H9 (cell line): ENCODE data around the gene AP3S2. TPM values are rescaled to one million over a fixed set of nuclear protein-coding genes. Genes with fewer than 3 reads are reported as not detected.

Experiments
- DNase-seq: peaks from one replicate; pipeline ENCODE4 v3.0.0-alpha.2; 2017
- H2AFZ ChIP-seq: one replicate; pipeline ENCODE4 v1.6.1; 2013; ENCODE audit warnings: mild to moderate bottlenecking, low read length, control low read depth, moderate library complexity
- H2AK5ac ChIP-seq: 2 replicates; pipeline ENCODE4 v1.6.1; 2013; ENCODE audit warnings: low read length, control low read depth, mixed read lengths; ENCODE audit not compliant: insufficient read length
- H2BK120ac ChIP-seq: one replicate; pipeline ENCODE4 v1.6.1; 2013; ENCODE audit warnings: low read depth, mild to moderate bottlenecking, low read length, control low read depth, inconsistent platforms; ENCODE audit not compliant: poor library complexity, severe bottlenecking
- H2BK12ac ChIP-seq: 2 replicates; pipeline ENCODE4 v1.6.1; 2013; ENCODE audit warnings: low read length, control low read depth, mixed read lengths, low read depth; ENCODE audit not compliant: insufficient read length
- H2BK15ac ChIP-seq: 2 replicates; pipeline ENCODE4 v1.6.1; 2013; ENCODE audit warnings: low read depth, low read length, control low read depth
- H2BK20ac ChIP-seq: one replicate; pipeline ENCODE4 v1.6.1; 2013; ENCODE audit warnings: low read depth, mild to moderate bottlenecking, low read length, control low read depth, inconsistent platforms; ENCODE audit not compliant: poor library complexity, severe bottlenecking
- H2BK5ac ChIP-seq: 2 replicates; pipeline ENCODE4 v1.6.1; 2013; ENCODE audit warnings: low read length, control low read depth, mixed read lengths; ENCODE audit not compliant: insufficient read length
- H3K14ac ChIP-seq: 2 replicates; pipeline ENCODE4 v1.6.1; 2013; ENCODE audit warnings: low read length, control low read depth; ENCODE audit not compliant: insufficient read depth
- H3K18ac ChIP-seq: 2 replicates; pipeline ENCODE4 v1.6.1; 2013; ENCODE audit warnings: low read depth, mild to moderate bottlenecking, mixed read lengths, low read length, control low read depth; ENCODE audit not compliant: insufficient read length
- H3K23ac ChIP-seq: 2 replicates; pipeline ENCODE4 v1.6.1; 2013; ENCODE audit warnings: low read length, control low read depth, mixed read lengths, low read depth; ENCODE audit not compliant: insufficient read length
- H3K23me2 ChIP-seq: 2 replicates; pipeline ENCODE4 v1.6.1; 2013; ENCODE audit warnings: low read depth, mild to moderate bottlenecking, mixed read lengths, low read length, control low read depth; ENCODE audit not compliant: insufficient read length, poor library complexity, severe bottlenecking
- H3K27ac ChIP-seq: 2 replicates; pipeline ENCODE4 v1.5.1; 2013; ENCODE audit warnings: low read length, control low read depth, mixed read lengths, low read depth; ENCODE audit not compliant: insufficient read length
- H3K27me3 ChIP-seq: 2 replicates; pipeline ENCODE4 v1.6.1; 2013; ENCODE audit warnings: low read length, control low read depth, inconsistent platforms; ENCODE audit not compliant: insufficient read depth
- H3K4ac ChIP-seq: 2 replicates; pipeline ENCODE4 v1.6.1; 2013; ENCODE audit warnings: low read depth, mild to moderate bottlenecking, control low read depth, inconsistent platforms, low read length, moderate library complexity
- H3K4me1 ChIP-seq: 2 replicates; pipeline ENCODE4 v1.6.1; 2013; ENCODE audit warnings: low read length, control low read depth, inconsistent platforms; ENCODE audit not compliant: insufficient read depth
- H3K4me2 ChIP-seq: 2 replicates; pipeline ENCODE4 v1.6.1; 2013; ENCODE audit warnings: low read length, control low read depth, mixed read lengths; ENCODE audit not compliant: insufficient read length, insufficient read depth
- H3K56ac ChIP-seq: 2 replicates; pipeline ENCODE4 v1.6.1; 2013; ENCODE audit warnings: low read depth, mild to moderate bottlenecking, mixed read lengths, low read length, control low read depth; ENCODE audit not compliant: insufficient read length
- H3K79me1 ChIP-seq: 2 replicates; pipeline ENCODE4 v1.6.1; 2013; ENCODE audit warnings: low read depth, mild to moderate bottlenecking, moderate library complexity, low read length, control low read depth, inconsistent platforms; ENCODE audit not compliant: insufficient read depth, poor library complexity, severe bottlenecking
- H3K79me2 ChIP-seq: 2 replicates; pipeline ENCODE4 v1.6.1; 2013; ENCODE audit warnings: low read length, control low read depth, inconsistent platforms; ENCODE audit not compliant: insufficient read depth
- H3K9ac ChIP-seq: 2 replicates; pipeline ENCODE4 v1.6.1; 2013; ENCODE audit warnings: low read length, control low read depth, mixed read lengths; ENCODE audit not compliant: insufficient read length; ENCODE audit errors: extremely low read depth
- H3K9me3 ChIP-seq: one replicate; pipeline ENCODE4 v1.6.1; 2013; ENCODE audit warnings: low read depth, low read length, inconsistent platforms; ENCODE audit not compliant: control insufficient read depth
- H3T11ph ChIP-seq: one replicate; pipeline ENCODE4 v1.6.1; 2013; ENCODE audit warnings: mild to moderate bottlenecking, low read length, control low read depth, inconsistent platforms
- H4K20me1 ChIP-seq: one replicate; pipeline ENCODE4 v1.6.1; 2013; ENCODE audit not compliant: control insufficient read depth, insufficient read length, insufficient read depth
- H4K5ac ChIP-seq: 2 replicates; pipeline ENCODE4 v1.6.1; 2013; ENCODE audit warnings: low read depth, mild to moderate bottlenecking, mixed read lengths, low read length, control low read depth; ENCODE audit not compliant: insufficient read length
- H4K8ac ChIP-seq: replicated peaks from 2 replicates; pipeline ENCODE4 v1.6.1; 2013; ENCODE audit warnings: low read length, control low read depth, mixed read lengths, low read depth; ENCODE audit not compliant: insufficient read length
- H4K91ac ChIP-seq: 2 replicates; pipeline ENCODE4 v1.6.1; 2013; ENCODE audit warnings: low read depth, mild to moderate bottlenecking, moderate library complexity, mixed read lengths, low read length, control low read depth; ENCODE audit not compliant: insufficient read length
- H3K27ac Mint-ChIP-seq, 3 experiments: 2 replicates in 2 of 3; 3 replicates in 1 of 3; pipeline ENCODE4 v1.8.0; 2020 to 2021; ENCODE audit warnings: mixed read lengths in 3 of 3, mild to moderate bottlenecking in 1 of 3, moderate library complexity in 1 of 3
- H3K27me3 Mint-ChIP-seq: 2 replicates; pipeline ENCODE4 v1.8.0; 2021; ENCODE audit warnings: low read depth, mild to moderate bottlenecking, moderate library complexity, mixed read lengths
- H3K36me3 Mint-ChIP-seq, 3 experiments: 2 replicates in 2 of 3; 3 replicates in 1 of 3; pipeline ENCODE4 v1.8.0; 2020 to 2021; ENCODE audit warnings: low read depth in 3 of 3, mixed read lengths in 3 of 3; ENCODE audit not compliant: insufficient read depth in 1 of 3
- H3K4me1 Mint-ChIP-seq, 2 experiments: 2 replicates each; pipeline ENCODE4 v1.8.0; 2020; ENCODE audit warnings: mixed read lengths in 2 of 2
- H3K4me3 Mint-ChIP-seq, 2 experiments: 2 replicates in 1 of 2; 3 replicates in 1 of 2; pipeline ENCODE4 v1.8.0; 2020 to 2021; ENCODE audit warnings: mild to moderate bottlenecking in 2 of 2, mixed read lengths in 2 of 2, moderate library complexity in 1 of 2
- H3K9me3 Mint-ChIP-seq, 2 experiments: 2 replicates in 1 of 2; 3 replicates in 1 of 2; pipeline ENCODE4 v1.8.0; 2020; ENCODE audit warnings: mild to moderate bottlenecking in 2 of 2, mixed read lengths in 2 of 2, moderate library complexity in 1 of 2
- whole genome bisulfite sequencing: extraction: QIAGEN DNeasy Blood & Tissue Kit; methylation state at CpG from one replicate; pipeline ENCODE4 v1.1.7; 2013; ENCODE audit warnings: missing lambda C conversion rate, low lambda C conversion rate, mixed read lengths; ENCODE audit not compliant: insufficient read length; ENCODE audit errors: extremely low coverage; 5-methylcytosine and 5-hydroxymethylcytosine counted together
- total RNA-seq: library from RNA; stranded (reverse); gene quantifications from 2 replicates; pipeline ENCODE4 v1.2.1, GENCODE V29; 2021
- TF ChIP-seq, protein P1 (sequence below): fragments of 200-600 bp; sonication (generic); conservative IDR thresholded peaks from 3 replicates; pipeline ENCODE4 v1.8.0; 2021; ENCODE audit warnings: antibody characterized with exemption, mild to moderate bottlenecking

Gene AP3S2
- total RNA-seq, 1 experiment from 2014 or later: 33.9 TPM

- H3K4me1 ChIP-seq: no peaks in the 10 kb centered on the region
Measured at GRCh38 chr15:89822026-89822425, 71.8 kb downstream of the AP3S2 start.

More at GRCh38 chr15:89822026-89822425, 71.8 kb downstream of the AP3S2 start:
- Histone ChIP-seq H4K91ac (no peak overlapping the region), H3T11ph (no peak overlapping the region), H4K8ac (no peak overlapping the region), H3K56ac (no peak overlapping the region), H3K18ac (no peak overlapping the region), H3K23ac (no peak overlapping the region), H2BK5ac (no peak overlapping the region), H4K20me1 (no peaks in the 10 kb centered on the region), H4K5ac (no peak overlapping the region), H3K4me2 (no peak overlapping the region), H2BK120ac (no peak overlapping the region), H3K79me1 (no peaks in the 10 kb centered on the region), H3K23me2 (no peaks in the 10 kb centered on the region), H3K9me3 (no peaks in the 10 kb centered on the region), H3K4ac (no peak overlapping the region), H3K27ac (no peak overlapping the region), H2BK15ac (no peak overlapping the region), H3K14ac (no peak overlapping the region), H3K79me2 (no peaks in the 10 kb centered on the region), H3K27me3 (no peaks in the 10 kb centered on the region), H2BK12ac (no peak overlapping the region), H3K9ac (no peak overlapping the region), H2BK20ac (no peak overlapping the region), H2AK5ac (no peak overlapping the region), H2AFZ (no peak overlapping the region)
- H3K36me3 Mint-ChIP-seq: no peaks in the 10 kb centered on the region
- WGBS: no CpG with 5 or more reads among the region's 11 CpGs
- peaks cover 6 to 10% of the 10 kb centered on the region in 2 experiments; a peak in 3 of 4 replicates for H3K4me1 Mint-ChIP-seq
- TF ChIP-seq, protein P1, sequence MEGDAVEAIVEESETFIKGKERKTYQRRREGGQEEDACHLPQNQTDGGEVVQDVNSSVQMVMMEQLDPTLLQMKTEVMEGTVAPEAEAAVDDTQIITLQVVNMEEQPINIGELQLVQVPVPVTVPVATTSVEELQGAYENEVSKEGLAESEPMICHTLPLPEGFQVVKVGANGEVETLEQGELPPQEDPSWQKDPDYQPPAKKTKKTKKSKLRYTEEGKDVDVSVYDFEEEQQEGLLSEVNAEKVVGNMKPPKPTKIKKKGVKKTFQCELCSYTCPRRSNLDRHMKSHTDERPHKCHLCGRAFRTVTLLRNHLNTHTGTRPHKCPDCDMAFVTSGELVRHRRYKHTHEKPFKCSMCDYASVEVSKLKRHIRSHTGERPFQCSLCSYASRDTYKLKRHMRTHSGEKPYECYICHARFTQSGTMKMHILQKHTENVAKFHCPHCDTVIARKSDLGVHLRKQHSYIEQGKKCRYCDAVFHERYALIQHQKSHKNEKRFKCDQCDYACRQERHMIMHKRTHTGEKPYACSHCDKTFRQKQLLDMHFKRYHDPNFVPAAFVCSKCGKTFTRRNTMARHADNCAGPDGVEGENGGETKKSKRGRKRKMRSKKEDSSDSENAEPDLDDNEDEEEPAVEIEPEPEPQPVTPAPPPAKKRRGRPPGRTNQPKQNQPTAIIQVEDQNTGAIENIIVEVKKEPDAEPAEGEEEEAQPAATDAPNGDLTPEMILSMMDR: no peak
- H3K27ac Mint-ChIP-seq: no peak overlapping the region
- no peak for DNase-seq
- H3K9me3 Mint-ChIP-seq: no peaks in the 10 kb centered on the region
- no peak overlapping the region for H3K4me3 Mint-ChIP-seq
- peaks cover 20% of the 10 kb centered on the region for H3K27me3 Mint-ChIP-seq
